ENCODE measurements around the gene SLC37A4.
"Not testable (repeated sequence)": the region's sequence is repeated elsewhere in the genome, so short reads cannot be mapped to it uniquely, and the experiment has no call there.

Gene SLC37A4

DNA sequence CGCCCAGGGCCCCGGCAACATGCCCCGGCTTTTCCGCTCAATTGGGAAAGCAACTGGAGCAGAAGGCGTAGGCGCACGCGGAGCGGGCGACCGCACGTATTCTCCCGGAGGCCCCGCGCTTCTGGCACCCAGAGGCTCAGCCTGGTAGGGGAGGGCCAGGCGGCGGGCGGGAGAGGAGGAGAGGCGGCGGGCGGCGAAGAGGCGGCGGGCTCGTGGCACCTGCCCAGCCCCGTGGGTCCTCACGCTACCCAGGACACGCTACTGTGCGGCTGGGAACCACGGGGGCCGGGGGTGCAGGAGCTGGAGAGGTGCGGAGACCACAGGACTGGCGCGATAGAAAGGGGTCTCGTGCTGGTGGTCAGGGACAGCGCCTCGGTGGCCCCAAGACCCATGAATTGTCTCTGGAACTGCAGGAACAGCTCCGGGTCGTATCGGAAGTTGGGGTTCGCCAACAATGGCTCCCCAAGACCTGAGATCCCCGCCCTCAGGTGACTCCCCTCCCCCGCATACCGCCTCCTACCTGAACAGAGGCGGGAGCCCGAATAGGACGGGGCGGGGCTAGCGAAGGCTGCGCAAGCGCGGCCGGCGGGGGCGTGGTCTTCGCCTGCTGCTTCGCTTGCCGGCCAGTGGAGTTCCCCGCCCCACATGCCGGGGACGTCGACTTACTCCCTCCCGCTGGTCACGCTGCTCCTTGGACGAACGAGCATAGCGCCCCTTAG is at the start of gene SLC37A4:
Gene SLC37A4, minus strand, starts transcription at position 549 of the 719 bp plus-strand sequence.
- DNase-seq (ENCODE audit: low read depth): peak; percentile 98

DNA sequence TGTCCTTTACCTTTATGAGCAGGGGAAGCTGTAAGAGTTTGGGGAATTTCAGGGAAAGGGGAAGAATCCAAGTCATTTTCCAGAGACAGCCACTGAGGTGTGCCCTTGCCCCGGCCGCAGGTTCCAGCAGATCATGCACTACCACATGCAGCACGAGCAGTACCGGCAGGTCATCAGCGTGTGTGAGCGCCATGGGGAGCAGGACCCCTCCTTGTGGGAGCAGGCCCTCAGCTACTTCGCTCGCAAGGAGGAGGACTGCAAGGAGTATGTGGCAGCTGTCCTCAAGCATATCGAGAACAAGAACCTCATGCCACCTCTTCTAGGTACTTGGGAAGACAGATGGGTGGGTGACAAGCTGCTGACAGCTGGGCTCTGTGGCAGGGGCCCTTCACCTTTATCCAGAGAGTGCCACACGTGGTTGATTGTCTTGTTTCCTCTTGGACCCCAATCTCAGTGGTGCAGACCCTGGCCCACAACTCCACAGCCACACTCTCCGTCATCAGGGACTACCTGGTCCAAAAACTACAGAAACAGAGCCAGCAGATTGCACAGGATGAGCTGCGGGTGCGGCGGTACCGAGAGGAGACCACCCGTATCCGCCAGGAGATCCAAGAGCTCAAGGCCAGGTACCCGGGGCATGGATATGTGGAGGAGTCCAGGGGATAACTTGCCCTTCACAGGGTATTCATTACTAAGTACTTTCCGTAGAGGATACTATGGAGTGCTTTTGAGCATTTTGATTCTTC is 48.2 kb upstream of the SLC37A4 start:
- no peak for DNase-seq (ENCODE audit: low read depth)

DNA sequence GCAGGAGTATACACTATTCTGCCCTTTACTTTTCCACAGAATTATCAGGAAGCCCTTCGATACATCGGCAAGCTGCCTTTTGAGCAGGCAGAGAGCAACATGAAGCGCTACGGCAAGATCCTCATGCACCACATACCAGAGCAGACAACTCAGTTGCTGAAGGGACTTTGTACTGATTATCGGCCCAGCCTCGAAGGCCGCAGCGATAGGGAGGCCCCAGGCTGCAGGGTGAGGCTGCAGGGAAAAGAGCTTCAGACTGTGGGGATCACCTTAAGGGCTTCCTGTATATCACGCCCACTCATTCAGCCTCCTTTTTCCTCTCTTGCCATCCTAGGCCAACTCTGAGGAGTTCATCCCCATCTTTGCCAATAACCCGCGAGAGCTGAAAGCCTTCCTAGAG is 47.2 kb upstream of the SLC37A4 start:
- DNase-seq (ENCODE audit: low read depth): no peak

DNA sequence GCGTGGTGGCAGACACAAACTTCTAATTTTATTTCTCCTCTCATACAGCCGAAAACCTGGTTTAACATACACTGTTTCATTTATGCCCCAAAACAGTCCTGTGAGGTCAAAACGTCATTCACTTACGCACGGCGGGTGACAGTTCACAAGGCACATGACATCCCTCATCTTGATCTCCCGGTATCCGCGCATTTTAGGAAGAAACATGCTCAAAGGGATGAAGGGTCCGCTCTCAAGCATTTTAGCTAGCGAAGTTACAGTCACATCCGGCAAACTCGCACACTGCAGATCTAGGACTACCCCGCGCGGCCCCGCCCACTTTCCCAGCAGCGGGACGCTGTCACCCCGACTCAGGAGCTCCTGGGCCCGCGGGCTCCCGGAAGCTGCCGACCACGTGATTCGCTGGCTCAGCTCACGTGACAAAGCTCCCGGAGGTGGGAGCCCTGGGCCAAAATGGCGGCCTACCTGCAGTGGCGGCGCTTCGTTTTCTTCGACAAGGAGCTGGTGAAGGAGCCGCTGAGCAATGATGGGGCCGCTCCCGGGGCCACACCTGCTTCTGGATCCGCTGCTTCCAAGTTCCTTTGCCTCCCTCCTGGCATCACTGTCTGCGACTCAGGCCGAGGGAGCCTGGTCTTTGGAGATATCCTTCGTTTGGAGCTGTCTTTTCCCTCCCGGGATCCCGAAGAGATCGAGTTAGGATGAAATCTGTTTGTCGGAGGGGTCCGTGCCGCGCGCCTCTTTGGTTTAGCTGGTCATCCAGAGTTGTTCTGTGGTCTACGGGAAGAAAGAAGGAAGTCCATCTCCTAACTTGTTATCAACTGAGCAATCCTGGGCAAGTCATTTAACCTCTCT is 36.9 kb upstream of the SLC37A4 start, which contains the start of gene VPS11:
Gene VPS11, plus strand, starts transcription at position 448 of the 852 bp plus-strand sequence. Its CDS starts 6 bp downstream, at position 454.
- DNase-seq (ENCODE audit: low read depth): peak; percentile 99

DNA sequence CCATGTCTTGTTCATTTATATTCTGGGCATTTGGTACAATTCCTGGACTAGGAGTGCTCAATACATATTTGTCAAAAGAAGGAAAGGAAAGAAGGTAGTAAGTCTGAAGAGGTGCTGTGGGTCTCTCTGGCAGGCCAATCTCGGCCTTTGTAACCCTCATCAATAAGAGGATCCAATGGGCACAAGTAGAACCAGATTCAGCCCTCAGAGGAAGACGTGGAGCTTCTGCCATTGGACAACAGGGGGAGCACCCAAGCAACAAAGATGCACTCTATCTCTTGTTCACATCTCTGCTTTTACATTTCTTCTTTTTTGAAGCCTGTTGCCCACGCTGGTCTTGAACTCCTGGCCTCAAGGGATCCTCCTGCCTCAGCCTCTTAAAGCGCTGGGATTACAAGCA is 34.7 kb upstream of the SLC37A4 start:
- DNase-seq (ENCODE audit: low read depth): peak; percentile 65

DNA sequence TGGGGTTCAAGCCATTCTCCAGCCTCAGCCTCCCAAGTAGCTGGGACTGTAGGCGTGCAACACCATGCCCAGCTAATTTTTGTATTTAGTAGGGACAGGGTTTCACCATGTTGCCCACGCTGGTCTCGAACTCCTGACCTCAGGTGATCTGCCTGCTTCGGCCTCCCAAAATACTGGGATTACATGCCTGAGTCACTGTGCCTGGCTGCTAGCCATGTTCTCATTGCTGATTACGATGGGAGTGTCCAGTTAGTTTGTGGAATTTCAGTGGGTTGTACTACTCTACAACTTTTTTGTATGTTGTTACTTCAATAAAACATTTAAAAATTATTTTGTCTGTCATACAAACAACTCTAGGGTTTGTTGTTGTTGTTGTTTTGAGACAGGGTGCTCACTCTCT is 32.1 kb upstream of the SLC37A4 start:
- DNase-seq (ENCODE audit: low read depth): peak; percentile 44

DNA sequence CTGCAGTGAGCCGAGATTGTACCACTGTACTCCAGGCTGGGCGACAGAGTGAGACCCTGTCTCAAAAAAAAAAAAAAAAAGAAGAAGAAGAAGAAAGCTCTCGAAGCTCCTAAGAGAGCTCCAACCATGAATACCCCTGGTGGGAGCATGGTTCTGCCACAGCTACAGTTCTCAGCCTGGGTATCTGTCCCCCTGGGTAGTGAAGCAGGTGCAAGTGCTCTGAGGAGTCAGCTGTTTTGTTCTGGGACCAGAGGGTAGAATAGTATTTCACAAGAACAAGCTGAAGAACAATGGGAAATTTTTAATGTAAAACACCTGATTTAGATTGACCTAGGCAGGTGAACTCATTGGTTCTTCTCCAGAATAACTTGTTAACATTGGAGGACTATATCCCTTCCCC is 30.6 kb upstream of the SLC37A4 start:
- DNase-seq (ENCODE audit: low read depth): no peak

DNA sequence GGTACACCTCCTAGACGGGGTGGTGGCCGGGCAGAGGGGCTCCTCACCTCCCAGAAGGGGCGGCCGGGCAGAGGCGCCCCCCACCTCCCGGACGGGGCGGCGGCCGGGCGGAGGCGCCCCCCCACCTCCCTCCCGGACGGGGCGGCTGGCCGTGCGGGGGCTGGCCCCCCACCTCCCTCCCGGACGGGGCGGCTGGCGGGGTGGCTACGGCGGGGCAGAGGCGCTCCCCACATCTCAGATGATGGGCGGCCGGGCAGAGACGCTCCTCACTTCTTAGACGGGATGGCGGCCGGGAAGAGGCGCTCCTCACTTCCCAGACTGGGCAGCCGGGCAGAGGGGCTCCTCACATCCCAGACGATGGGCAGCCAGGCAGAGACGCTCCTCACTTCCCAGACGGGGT is 28.5 kb upstream of the SLC37A4 start:
- DNase-seq (ENCODE audit: low read depth): not testable (repeated sequence)

DNA sequence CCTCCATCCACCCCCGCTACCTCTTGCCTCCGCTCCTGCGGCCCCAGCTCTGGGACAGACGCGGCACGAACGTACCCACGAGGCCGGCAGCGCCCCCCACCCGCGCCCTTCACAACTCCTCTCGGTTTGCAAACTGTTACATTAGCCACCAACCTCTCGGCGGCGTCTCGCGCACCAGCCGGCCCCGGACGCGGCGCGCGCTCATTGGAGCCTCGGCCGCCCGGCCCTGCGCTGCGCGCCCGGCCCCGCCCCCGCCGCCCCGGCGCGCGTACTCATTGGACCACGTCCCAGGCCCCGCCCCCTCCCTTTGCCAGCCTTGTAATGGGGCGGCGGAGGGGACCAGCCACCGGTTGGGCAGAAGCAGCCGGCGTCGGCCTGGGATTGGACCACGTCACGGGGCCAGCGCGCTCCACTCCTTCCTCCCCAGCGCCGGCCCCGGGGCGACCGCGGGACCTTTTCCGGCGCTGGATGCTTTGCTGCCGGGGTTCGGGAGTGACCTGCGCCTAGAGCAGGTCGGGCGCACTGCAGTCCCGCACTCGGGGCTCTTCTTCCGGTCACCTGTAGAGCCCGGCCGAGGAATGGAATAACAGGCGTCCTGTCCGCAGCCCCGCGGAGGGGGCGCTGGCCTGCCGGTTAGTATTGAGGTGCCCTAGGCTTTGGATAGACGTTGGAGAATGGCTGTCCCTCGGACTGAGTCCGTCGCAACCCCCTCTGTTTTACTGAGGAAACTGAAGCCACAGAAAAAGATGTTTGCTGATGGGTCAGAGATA is 26.5 kb upstream of the SLC37A4 start, which contains the start of gene HYOU1:
Gene HYOU1, minus strand, starts transcription at position 206 of the 770 bp plus-strand sequence. CDS start 1,045 bp downstream, outside the sequence.
- peak; percentile 98 for DNase-seq (ENCODE audit: low read depth)

DNA sequence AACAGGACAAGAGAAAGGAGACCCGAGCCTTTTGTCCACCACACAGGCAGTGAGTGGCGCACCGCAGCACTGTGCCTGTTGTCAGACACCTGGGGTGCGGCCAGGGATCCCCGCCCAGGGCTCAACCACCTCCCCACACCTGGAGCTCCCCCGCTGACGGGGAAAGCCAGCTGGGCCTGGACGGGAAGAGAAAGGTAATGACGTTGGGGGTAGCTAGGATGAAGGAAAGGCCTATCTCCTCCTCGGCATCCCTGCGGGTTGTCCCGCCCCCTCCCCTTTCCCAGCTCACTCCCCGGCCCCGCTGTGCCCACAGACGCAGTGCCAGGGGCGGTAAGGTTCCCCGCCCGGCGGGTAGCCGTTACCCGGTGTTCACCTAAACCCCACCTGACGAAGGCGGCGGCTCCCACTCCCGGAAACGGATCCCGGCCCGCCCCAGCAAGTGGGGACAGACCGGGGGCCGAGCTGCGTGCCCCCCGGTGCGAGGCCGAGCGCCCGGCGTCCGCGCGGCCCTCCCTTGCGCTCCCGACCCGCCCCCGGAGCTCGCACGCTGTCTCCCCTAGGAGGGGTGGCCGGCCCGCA is 25.8 kb upstream of the SLC37A4 start:
- DNase-seq (ENCODE audit: low read depth): peak; percentile 27

DNA sequence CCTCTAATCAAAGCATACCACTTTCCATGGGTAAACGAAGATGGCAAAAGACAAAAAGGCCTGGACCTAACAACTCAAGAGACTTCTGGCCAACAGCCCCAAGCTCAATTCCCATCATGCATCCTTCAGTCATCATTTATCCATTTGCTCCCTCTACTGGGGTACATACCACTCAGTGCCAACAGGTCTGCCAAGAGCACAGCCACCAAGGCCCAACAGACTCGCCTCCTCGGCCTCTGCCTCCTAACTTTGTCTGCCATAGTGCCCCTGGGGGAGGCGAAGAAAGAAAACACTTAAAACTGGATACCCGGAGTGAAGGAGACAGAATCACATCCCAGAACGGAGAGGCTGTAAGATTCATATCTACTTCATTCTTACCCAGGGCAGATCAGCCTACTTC is 25.2 kb upstream of the SLC37A4 start:
- DNase-seq (ENCODE audit: low read depth): peak; percentile 58

DNA sequence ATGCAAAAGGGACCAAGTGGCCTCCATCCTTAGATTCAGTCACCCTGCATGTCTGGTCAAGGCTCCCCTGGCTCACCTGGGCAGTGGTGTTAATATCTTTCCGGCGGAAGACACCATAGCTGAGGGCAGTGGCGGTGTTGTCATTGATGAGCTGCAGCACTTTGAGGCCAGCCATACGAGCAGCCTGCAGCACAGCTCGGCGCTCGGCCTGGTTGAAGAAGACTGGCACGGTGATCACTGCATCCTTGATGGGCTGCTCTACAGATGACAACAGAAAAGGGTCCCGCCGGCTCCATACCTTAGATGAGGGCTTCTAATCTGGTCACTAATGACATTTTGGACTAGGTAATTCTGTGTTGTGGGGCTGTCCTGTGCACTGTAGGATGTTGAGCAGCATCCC is 23.7 kb upstream of the SLC37A4 start:
- no peak for DNase-seq (ENCODE audit: low read depth)

DNA sequence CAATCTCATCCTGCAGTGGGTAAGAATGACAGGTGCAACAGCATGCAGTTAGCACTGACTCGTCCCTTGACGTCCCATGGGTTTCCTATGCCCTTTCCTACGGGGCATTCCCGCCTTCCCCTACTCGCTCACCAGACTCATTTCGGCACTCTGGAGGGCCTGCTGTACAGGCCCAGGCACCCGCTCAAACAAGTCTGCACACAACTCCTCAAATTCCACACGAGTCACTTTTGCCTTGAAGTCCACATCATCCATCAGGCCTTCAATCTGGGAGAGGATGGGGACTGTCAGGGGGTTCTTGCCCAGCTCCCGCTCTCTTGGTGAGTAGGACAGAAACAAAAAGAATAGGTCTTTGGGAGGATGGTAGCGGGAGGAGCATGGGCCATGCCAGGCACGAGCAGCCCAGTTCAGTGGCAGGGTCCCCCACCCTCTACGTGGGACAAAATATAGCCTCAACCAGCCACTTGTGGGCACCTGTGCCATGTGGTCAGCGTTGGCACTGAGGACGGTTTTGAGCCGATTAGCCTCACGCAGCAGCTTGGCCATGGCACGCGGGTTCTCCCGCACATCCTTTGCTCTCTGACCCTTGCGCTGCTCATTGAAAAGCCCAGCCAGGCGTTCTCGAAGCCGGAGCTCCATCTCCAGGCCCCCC is 21.6 kb upstream of the SLC37A4 start:
- DNase-seq (ENCODE audit: low read depth): no peak

DNA sequence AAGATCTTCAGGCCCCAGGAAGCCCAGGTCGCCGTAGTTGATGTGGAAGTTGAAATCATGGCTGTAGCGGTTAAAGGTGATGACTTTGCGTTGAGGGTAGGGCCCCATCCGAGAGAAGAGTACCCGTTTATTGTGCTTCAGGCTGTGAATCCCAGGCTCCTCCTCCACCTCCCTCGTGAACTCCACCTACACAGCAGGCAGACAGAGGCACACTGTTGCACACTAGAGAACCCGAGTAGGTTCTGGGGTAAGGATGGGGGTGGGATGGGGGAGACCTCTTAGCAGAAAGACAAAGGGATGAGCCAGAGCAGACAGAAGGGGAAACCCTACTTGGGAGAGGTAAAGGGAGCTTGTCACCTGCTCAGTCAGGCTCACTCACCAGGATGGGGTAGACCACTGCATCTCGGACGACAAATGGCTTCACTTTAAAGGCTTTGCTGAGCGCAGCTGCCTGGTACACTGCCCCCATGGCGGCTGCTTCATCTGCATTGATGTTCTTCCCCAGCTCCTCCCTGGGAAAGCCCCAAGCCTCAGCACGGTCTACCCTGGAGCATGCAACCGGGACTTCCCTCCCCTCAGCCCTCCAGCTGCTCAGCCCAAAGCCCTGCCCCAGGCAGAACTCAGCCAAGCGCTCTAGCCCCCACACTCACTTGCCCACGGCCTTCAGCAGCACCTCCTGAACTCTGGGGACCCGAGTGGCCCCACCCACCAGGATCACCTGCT is 20.9 kb upstream of the SLC37A4 start:
- DNase-seq (ENCODE audit: low read depth): no peak

DNA sequence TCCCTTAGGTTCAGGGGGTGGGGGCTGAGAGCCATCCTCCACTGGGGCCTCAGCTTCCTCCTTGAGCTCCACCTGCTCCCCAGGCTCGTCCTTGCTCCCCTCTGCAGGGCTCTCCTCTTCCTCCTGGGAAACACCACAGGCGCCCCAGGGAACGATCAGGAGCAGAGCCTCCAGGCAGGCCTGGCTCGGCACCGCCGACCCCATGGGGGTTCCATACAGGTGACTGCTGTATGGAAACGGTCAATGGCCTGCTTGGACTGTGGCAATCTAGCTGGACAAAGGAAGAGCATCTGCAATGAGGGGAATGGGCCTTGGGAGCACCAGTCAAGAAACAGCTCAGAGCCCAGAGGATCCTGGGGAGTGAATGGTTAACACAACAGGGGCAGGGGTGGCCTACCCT is 18.4 kb upstream of the SLC37A4 start:
- no peak for DNase-seq (ENCODE audit: low read depth)

DNA sequence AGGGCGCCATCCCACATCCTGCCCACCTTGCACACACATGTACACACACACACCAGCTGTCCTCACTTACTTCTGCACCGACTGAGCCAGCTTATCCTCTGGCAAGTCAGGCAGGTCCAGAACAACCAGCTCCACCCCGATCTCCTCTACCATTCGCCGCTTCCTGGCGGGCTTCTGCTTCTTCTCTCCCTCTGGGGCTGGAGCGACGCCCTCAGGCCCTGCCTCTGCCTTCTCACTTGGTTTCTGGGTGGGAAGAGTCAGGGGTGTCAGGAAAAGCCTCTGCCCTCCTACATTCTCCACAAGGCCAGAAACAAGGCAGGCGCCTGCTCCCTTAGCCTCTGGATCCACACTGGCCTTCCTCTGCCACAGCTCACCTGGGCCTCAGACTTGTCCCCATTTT is 18.0 kb upstream of the SLC37A4 start:
- no peak for DNase-seq (ENCODE audit: low read depth)

DNA sequence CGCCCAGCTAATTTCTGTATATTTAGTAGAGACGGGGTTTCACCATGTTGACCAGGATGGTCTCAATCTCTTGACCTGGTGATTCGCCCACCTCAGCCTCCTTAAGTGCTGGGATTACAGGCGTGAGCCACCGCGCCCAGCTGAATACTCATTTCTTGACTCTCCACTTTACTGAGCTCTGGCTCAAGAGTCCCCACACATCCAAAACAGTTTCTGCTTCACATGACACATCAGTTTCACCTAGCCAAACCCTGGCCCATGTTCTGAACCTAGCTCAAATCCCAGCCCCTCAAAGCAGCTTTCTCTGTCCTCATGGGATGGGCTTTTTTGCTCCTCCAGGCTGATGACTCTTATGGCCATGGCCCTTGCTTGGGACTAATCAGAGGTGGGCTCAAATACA is 16.5 kb upstream of the SLC37A4 start:
- no peak for DNase-seq (ENCODE audit: low read depth)

DNA sequence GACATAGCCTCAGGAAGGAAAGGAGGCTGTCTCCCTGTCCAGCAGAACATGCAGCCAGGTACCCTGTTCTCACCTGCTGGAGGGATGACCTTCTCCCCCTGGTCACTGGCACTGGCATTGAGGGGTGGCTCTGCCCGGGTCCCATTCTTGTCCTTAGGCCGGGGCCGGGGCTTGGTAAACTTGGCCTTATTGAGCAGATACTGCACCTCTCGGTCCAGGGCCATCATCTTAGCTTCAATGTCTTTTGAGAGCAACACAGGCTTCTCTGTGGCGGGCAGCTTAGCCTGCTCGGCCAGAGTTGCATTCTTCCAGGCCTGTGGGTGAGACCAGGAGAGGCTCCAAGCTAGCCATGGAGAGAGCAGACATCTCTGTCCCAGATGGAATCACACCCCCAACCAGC is 15.8 kb upstream of the SLC37A4 start:
- DNase-seq (ENCODE audit: low read depth): no peak

DNA sequence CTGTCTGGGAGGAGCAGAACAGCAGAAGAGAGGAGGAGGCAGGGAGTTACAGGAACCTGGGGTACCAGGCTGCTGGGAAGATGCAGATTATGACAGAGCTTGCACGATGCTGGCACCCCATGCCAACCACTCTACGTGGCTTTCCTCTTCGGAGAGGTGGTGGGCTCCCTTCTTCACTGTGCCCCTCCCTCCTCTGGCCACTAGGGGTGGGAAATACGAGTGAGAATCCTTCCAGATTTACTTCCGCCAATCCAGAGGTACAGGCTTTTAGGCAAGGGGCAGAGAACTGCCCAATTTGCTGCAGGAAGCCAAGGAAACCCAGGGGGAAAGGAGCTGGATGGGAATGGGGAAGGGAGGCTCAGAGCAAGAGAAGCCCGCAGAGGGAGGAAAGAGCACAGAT is 14.0 kb upstream of the SLC37A4 start:
- no peak for DNase-seq (ENCODE audit: low read depth)

DNA sequence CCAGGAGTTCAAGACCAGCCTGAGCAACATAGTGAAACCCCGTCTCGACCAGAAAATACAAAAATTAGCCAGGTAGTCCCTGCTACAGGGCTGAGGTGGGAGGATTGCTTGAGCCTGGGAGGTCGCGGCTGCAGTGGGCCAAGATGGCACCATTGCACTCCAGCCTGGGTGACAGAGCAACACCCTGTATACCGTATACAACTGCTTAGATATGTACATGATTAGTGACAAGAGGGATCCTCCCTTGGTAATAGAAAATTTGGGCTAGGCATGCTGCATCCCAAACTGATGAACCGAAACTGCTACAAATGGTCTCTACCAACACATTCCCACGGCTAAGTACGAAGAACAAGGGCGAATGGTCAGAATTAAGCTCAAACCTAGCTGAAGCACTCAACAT is 12.2 kb upstream of the SLC37A4 start:
- no peak for DNase-seq (ENCODE audit: low read depth)

Measured in ELR (cell line).